ENCODE measurements around the gene PLS3. TPM values are rescaled to one million over a fixed set of nuclear protein-coding genes. Genes with fewer than 3 reads are reported as not detected.

PLS3 gene
- total RNA-seq, 1 experiment from 2014 or later = 96.7 TPM

DNA sequence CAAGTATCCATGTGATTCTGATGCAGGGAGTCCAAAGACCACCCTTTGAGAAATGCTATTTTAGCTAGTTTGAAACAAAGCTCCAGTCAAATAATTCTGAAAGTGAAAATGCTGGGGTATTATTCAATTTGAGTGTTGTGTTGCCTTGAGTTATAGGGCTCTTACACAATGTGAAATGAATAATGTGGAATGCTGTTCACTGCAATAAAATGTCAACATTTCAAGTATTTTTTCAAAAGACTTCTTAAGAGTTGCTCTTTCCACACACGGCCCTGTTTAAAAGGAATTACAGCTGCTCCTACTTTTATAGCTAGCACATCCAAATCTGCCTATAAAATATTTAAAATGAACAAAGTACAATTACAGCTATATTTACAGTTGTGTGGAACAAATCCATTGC, 27.5 kb upstream of the PLS3 start:
- ChIA-PET POLR2A (no interaction called here), CTCF (no interaction called here)
- TF ChIP-seq ZBTB21 (CRISPR knock-in tag; IDR thresholded peaks at IDR 0.05; ENCODE audit: borderline replicate concordance) = no peak
- TF ChIP-seq, protein P1, sequence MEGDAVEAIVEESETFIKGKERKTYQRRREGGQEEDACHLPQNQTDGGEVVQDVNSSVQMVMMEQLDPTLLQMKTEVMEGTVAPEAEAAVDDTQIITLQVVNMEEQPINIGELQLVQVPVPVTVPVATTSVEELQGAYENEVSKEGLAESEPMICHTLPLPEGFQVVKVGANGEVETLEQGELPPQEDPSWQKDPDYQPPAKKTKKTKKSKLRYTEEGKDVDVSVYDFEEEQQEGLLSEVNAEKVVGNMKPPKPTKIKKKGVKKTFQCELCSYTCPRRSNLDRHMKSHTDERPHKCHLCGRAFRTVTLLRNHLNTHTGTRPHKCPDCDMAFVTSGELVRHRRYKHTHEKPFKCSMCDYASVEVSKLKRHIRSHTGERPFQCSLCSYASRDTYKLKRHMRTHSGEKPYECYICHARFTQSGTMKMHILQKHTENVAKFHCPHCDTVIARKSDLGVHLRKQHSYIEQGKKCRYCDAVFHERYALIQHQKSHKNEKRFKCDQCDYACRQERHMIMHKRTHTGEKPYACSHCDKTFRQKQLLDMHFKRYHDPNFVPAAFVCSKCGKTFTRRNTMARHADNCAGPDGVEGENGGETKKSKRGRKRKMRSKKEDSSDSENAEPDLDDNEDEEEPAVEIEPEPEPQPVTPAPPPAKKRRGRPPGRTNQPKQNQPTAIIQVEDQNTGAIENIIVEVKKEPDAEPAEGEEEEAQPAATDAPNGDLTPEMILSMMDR (IDR thresholded peaks at IDR 0.05) = no peak
- TF ChIP-seq, protein P2, sequence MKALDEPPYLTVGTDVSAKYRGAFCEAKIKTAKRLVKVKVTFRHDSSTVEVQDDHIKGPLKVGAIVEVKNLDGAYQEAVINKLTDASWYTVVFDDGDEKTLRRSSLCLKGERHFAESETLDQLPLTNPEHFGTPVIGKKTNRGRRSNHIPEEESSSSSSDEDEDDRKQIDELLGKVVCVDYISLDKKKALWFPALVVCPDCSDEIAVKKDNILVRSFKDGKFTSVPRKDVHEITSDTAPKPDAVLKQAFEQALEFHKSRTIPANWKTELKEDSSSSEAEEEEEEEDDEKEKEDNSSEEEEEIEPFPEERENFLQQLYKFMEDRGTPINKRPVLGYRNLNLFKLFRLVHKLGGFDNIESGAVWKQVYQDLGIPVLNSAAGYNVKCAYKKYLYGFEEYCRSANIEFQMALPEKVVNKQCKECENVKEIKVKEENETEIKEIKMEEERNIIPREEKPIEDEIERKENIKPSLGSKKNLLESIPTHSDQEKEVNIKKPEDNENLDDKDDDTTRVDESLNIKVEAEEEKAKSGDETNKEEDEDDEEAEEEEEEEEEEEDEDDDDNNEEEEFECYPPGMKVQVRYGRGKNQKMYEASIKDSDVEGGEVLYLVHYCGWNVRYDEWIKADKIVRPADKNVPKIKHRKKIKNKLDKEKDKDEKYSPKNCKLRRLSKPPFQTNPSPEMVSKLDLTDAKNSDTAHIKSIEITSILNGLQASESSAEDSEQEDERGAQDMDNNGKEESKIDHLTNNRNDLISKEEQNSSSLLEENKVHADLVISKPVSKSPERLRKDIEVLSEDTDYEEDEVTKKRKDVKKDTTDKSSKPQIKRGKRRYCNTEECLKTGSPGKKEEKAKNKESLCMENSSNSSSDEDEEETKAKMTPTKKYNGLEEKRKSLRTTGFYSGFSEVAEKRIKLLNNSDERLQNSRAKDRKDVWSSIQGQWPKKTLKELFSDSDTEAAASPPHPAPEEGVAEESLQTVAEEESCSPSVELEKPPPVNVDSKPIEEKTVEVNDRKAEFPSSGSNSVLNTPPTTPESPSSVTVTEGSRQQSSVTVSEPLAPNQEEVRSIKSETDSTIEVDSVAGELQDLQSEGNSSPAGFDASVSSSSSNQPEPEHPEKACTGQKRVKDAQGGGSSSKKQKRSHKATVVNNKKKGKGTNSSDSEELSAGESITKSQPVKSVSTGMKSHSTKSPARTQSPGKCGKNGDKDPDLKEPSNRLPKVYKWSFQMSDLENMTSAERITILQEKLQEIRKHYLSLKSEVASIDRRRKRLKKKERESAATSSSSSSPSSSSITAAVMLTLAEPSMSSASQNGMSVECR (CRISPR knock-in tag; IDR thresholded peaks at IDR 0.05; ENCODE audit: borderline replicate concordance) = no peak
- Mint-ChIP-seq H3K4me3 (no peak overlapping the region), H3K27me3 (ENCODE audit: low read depth) (no peaks in the 10 kb centered on the region), H3K4me1 (peaks cover 17% of the 10 kb centered on the region), H3K36me3 (no peaks in the 10 kb centered on the region), H3K27ac (no peak overlapping the region), H3K9me3 (no peaks in the 10 kb centered on the region)
- DNase-seq (ENCODE audit: low spot score) = no peak
- no peak for ATAC-seq

GRCh38 chrX:115534383-115534782, 26.6 kb upstream of the PLS3 start:
- DNase-seq (ENCODE audit: low spot score) (no peak), ATAC-seq (no peak)
- Mint-ChIP-seq H3K9me3 (no peaks in the 10 kb centered on the region), H3K36me3 (no peaks in the 10 kb centered on the region), H3K4me1 (peaks cover 13% of the 10 kb centered on the region; the same call in 1 of the 2 replicates), H3K4me3 (no peak overlapping the region), H3K27me3 (ENCODE audit: low read depth) (no peaks in the 10 kb centered on the region), H3K27ac (no peak overlapping the region)
- POLR2A ChIA-PET = no interaction called here
- TF ChIP-seq ZNF671 (CRISPR knock-in tag; IDR thresholded peaks at IDR 0.05) (no peak), TCF7 (CRISPR knock-in tag; IDR thresholded peaks at IDR 0.05; ENCODE audit: low read depth) (no peak), PRRX2 (CRISPR knock-in tag; IDR thresholded peaks at IDR 0.05) (no peak), ESRRA (CRISPR knock-in tag; IDR thresholded peaks at IDR 0.05; ENCODE audit: borderline replicate concordance) (no peak), RORB (CRISPR knock-in tag; IDR thresholded peaks at IDR 0.05) (no peak), JUN (CRISPR knock-in tag; IDR thresholded peaks at IDR 0.05) (no peak), ATF1 (CRISPR knock-in tag; IDR thresholded peaks at IDR 0.05) (no peak), GABPB1 (CRISPR knock-in tag; IDR thresholded peaks at IDR 0.05) (no peak), ZNF263 (CRISPR knock-in tag; IDR thresholded peaks at IDR 0.05; ENCODE audit: low read depth) (no peak), SP1 (CRISPR knock-in tag; conservative IDR thresholded peaks at IDR 0.05) (no peak), ZNF138 (CRISPR knock-in tag; conservative IDR thresholded peaks at IDR 0.05) (no peak), ZNF219 (CRISPR knock-in tag; IDR thresholded peaks at IDR 0.05; ENCODE audit: borderline replicate concordance) (no peak), OVOL2 (CRISPR knock-in tag; IDR thresholded peaks at IDR 0.05; ENCODE audit: borderline replicate concordance) (no peak), FOXK1 (CRISPR knock-in tag; IDR thresholded peaks at IDR 0.05) (no peak), AFF4 (CRISPR knock-in tag; IDR thresholded peaks at IDR 0.05; ENCODE audit: borderline replicate concordance) (no peak)
- TF ChIP-seq, protein P3, sequence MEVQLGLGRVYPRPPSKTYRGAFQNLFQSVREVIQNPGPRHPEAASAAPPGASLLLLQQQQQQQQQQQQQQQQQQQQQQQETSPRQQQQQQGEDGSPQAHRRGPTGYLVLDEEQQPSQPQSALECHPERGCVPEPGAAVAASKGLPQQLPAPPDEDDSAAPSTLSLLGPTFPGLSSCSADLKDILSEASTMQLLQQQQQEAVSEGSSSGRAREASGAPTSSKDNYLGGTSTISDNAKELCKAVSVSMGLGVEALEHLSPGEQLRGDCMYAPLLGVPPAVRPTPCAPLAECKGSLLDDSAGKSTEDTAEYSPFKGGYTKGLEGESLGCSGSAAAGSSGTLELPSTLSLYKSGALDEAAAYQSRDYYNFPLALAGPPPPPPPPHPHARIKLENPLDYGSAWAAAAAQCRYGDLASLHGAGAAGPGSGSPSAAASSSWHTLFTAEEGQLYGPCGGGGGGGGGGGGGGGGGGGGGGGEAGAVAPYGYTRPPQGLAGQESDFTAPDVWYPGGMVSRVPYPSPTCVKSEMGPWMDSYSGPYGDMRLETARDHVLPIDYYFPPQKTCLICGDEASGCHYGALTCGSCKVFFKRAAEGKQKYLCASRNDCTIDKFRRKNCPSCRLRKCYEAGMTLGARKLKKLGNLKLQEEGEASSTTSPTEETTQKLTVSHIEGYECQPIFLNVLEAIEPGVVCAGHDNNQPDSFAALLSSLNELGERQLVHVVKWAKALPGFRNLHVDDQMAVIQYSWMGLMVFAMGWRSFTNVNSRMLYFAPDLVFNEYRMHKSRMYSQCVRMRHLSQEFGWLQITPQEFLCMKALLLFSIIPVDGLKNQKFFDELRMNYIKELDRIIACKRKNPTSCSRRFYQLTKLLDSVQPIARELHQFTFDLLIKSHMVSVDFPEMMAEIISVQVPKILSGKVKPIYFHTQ (CRISPR knock-in tag; IDR thresholded peaks at IDR 0.05) = no peak
- TF ChIP-seq, protein P4, sequence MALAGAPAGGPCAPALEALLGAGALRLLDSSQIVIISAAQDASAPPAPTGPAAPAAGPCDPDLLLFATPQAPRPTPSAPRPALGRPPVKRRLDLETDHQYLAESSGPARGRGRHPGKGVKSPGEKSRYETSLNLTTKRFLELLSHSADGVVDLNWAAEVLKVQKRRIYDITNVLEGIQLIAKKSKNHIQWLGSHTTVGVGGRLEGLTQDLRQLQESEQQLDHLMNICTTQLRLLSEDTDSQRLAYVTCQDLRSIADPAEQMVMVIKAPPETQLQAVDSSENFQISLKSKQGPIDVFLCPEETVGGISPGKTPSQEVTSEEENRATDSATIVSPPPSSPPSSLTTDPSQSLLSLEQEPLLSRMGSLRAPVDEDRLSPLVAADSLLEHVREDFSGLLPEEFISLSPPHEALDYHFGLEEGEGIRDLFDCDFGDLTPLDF (CRISPR knock-in tag; IDR thresholded peaks at IDR 0.05) = no peak
- TF ChIP-seq, protein P5, sequence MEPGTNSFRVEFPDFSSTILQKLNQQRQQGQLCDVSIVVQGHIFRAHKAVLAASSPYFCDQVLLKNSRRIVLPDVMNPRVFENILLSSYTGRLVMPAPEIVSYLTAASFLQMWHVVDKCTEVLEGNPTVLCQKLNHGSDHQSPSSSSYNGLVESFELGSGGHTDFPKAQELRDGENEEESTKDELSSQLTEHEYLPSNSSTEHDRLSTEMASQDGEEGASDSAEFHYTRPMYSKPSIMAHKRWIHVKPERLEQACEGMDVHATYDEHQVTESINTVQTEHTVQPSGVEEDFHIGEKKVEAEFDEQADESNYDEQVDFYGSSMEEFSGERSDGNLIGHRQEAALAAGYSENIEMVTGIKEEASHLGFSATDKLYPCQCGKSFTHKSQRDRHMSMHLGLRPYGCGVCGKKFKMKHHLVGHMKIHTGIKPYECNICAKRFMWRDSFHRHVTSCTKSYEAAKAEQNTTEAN (CRISPR knock-in tag; IDR thresholded peaks at IDR 0.05) = no peak
- CTCF ChIA-PET = no interaction called here

All from WTC11 (cell line).